Kidney (tissue), 14 donors: Measurements from ENCODE around the gene DLST. TPM values are rescaled to one million over a fixed set of nuclear protein-coding genes. Genes with fewer than 3 reads are reported as not detected.

Experiments used
- DNase-seq, 5 donors: peaks; one replicate each; pipeline ENCODE4 v3.0.0-alpha.2; 2013 to 2020
- FAIRE-seq: peaks from 2 replicates; lab custom pipeline; 2012; peaks lifted over from hg19 to GRCh38; lab: Jason Lieb, UNC
- H3K27ac ChIP-seq, 2 donors: one replicate each; pipeline ENCODE4 v1.7.0; 2013; ENCODE audit warnings: low read depth in 2 of 2, low read length in 2 of 2, inconsistent platforms in 1 of 2
- H3K27me3 ChIP-seq: one replicate; pipeline ENCODE4 v1.7.1; 2013; ENCODE audit warnings: low read length, inconsistent platforms; ENCODE audit not compliant: control insufficient read depth, insufficient read depth
- H3K36me3 ChIP-seq, 3 donors: one replicate each; pipeline versions ENCODE4 v1.7.0 to v1.7.1; 2013; ENCODE audit warnings: low read length in 3 of 3, control low read depth in 1 of 3, inconsistent platforms in 1 of 3; ENCODE audit not compliant: insufficient read depth in 3 of 3, control insufficient read depth in 2 of 3
- H3K4me1 ChIP-seq, 3 donors: one replicate each; pipeline versions ENCODE4 v1.7.0 to v1.7.1; 2013; ENCODE audit warnings: low read length in 3 of 3, inconsistent platforms in 1 of 3, low read depth in 1 of 3; ENCODE audit not compliant: control insufficient read depth in 2 of 3, insufficient read depth in 2 of 3
- H3K4me3 ChIP-seq, 3 donors: one replicate each; pipeline versions ENCODE4 v1.7.0 to v1.8.1; 2013; ENCODE audit warnings: low read length in 3 of 3, control low read depth in 1 of 3, inconsistent platforms in 1 of 3
- H3K9ac ChIP-seq, 3 donors: one replicate each; pipeline versions ENCODE4 v1.7.0 to v1.7.1; 2013; ENCODE audit warnings: low read length in 3 of 3, control low read depth in 1 of 3, inconsistent platforms in 1 of 3
- H3K9me3 ChIP-seq, 3 donors: one replicate each; pipeline versions ENCODE4 v1.7.0 to v1.7.1; 2013; ENCODE audit warnings: low read length in 3 of 3, control low read depth in 1 of 3, inconsistent platforms in 1 of 3; ENCODE audit not compliant: control insufficient read depth in 2 of 3, insufficient read depth in 1 of 3
- intact Hi-C: fragments of 100-400 bp; cut with DNase I; formaldehyde crosslinking; loops from one replicate; pipeline ENCODE4 v1.11.1; 2022
- polyA plus RNA-seq: library from polyadenylated mRNA; stranded (reverse); fragments of 350-450 nt; fragmentation: Illumina TruSeq; extraction: RNeasy Lipid Tissue Mini Kit (QIAGEN cat#74804); gene quantifications from one replicate; pipeline ENCODE4 v1.2.3, GENCODE V29; 2014; ENCODE audit warnings: low read depth, low replicate concordance; ENCODE audit not compliant: insufficient read depth
- total RNA-seq: library from RNA; stranded (reverse); fragmentation: NEBNext Ultra II Directional; extraction: Animal tissue kit (Norgen Biotek cat#: 25700); gene quantifications from one replicate; pipeline ENCODE4 v1.2.1, GENCODE V29; 2021
- TF ChIP-seq, protein P1 (sequence below): IDR thresholded peaks from 3 replicates; pipeline ENCODE4 v1.5.1; 2012; ENCODE audit warnings: mild to moderate bottlenecking, moderate library complexity, borderline replicate concordance; ENCODE audit not compliant: insufficient read depth; ENCODE audit errors: extremely low read depth
- donor health status: control.
- donor health status: control.
- donor health status: control.
- donor health status: control.
- donor health status: control.
- donor health status: DM: yes; HTN: yes; CAD: no.
- donor health status: Normal renal cell carcinoma (clear cell type).

DLST gene
- total and polyA plus RNA-seq, 2 donors from 2014 or later, result 98.6 to 112 TPM

DNA sequence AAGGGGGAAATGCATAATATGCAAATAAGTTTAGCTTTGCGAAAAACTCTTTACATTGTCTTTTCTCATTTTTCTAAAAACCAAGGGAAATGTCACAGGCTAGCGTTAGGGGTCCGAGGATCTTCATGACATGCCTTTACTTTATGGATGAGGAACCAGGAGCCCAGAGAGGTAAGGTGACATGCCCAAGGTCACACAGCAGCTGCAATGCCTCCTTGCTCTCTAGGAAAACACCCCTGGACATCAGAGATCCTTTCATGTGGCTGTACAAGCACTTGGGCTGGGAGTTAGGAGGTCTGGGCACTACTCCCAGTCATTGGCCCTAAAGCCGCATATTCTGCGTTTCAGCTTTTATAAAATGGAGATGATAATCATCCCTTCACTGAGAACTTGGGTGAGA lies 6.5 kb upstream of the DLST start:
- H3K36me3 ChIP-seq, result no peaks in the 10 kb centered on the region
- TF ChIP-seq, protein P1, sequence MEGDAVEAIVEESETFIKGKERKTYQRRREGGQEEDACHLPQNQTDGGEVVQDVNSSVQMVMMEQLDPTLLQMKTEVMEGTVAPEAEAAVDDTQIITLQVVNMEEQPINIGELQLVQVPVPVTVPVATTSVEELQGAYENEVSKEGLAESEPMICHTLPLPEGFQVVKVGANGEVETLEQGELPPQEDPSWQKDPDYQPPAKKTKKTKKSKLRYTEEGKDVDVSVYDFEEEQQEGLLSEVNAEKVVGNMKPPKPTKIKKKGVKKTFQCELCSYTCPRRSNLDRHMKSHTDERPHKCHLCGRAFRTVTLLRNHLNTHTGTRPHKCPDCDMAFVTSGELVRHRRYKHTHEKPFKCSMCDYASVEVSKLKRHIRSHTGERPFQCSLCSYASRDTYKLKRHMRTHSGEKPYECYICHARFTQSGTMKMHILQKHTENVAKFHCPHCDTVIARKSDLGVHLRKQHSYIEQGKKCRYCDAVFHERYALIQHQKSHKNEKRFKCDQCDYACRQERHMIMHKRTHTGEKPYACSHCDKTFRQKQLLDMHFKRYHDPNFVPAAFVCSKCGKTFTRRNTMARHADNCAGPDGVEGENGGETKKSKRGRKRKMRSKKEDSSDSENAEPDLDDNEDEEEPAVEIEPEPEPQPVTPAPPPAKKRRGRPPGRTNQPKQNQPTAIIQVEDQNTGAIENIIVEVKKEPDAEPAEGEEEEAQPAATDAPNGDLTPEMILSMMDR, result no peak
- no peaks in the 10 kb centered on the region for H3K4me1 ChIP-seq
- no peak overlapping the region for H3K4me3 ChIP-seq
- no peaks in the 10 kb centered on the region for H3K9me3 ChIP-seq
- intact Hi-C loops, result no loop called here
- H3K9ac ChIP-seq, result no peak overlapping the region
- FAIRE-seq, result no peak
- no peaks in the 10 kb centered on the region for H3K27me3 ChIP-seq
- H3K27ac ChIP-seq, result no peak overlapping the region
- DNase-seq, result no peak

DNA sequence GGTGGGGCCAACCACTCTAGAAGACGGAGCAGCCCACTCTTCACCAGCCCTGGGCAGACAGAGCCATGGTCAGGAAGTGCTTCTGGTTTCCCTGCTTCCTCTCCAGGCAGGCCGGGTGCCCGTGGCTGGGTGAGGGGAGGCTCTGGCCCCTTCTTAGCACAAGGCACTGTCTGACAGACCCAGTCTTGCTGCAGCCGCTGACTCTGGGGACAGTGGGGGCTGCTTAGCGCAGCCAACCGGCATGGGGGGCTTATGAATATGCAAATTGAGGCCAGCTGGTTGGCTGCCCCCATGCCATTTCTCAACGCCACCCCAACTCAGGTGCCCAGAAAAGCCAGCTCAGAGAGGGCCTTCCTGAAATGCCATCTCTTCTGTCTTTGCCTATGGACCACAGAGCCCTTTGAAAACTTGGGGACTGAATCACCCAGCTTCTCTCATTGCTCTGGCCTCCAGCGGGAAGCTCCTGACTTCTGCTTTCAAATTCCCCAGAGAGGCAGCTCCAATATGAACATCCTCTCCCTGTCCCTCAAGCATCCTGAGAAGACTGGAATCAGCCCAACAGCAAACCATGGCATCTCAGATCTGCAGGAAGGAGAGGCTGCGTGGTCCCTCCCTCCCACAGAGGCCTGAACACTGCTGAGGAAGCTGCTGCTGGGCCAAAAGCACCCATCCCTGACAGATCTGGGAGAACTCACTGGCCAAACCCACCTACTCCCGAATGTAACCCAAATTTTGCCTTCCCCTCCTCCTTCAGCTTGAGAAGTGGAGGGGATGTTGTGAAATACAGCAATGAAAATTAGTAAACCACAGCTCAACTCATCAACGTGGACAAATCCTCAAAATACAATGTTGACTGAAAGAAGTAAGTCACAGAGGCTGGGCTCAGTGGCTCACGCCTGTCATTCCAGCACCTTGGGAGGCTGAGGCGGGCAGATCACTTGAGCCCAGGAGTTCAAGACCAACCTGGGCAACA lies 5.5 kb upstream of the DLST start, which contains the start of gene PROX2:
PROX2 (minus strand) TSS at position 205 of the 973 bp plus-strand sequence. CDS start 12,311 bp downstream, outside the sequence.
- Histone ChIP-seq H3K27ac (no peak within 1 kb of the TSS), H3K27me3 (no peaks in the 10 kb centered on the region), H3K4me1 (peaks cover 0 to 2% (median 0%) of the 10 kb centered on the region in 3 donors), H3K36me3 (no peaks in the 10 kb centered on the region), H3K9ac (no peak within 1 kb of the TSS), H3K4me3 (no peak within 1 kb of the TSS), H3K9me3 (no peaks in the 10 kb centered on the region)
- intact Hi-C loops, result no loop called here
- FAIRE-seq (no peak), DNase-seq (no peak)
- TF ChIP-seq, protein P1, result no peak

DNA sequence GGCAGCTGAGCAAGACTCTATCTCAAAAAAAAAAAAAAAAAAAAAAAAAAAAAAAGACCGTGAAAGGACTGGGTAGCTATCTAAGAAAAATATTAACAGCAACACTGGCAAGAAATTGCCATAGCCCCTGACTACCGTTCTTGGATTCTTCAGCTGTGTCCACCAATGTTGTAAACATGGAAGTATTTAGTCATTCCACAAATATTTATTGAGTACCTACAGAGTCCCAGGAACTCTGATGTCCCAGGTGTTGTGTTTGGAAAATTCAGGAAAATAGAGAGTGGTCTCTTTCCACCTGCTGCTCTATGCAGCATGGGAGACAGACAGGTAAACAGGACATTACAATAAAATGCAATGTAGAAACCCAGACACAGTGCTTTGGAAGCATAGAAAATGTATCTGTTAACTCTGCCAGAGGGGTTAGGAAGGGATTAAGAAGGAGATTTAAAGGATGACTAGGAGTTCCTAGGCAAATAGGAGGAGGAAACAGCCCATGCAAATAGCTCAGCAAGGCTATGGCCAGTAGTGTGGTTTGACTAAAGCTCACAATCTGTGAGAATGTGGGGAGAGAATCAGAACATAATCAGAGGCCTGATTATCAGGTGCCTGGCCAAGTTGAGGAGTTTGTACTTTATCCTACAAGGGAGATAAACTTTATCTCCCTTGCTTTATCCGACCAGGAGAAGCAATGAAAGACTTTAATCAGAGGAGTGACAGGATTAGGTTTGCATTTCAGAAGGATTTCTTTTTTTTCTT lies 2.1 kb upstream of the DLST start:
- DNase-seq, result no peak
- no peaks in the 10 kb centered on the region for H3K36me3 ChIP-seq
- H3K27ac ChIP-seq, result no peak overlapping the region
- intact Hi-C loops, result no loop called here
- H3K27me3 ChIP-seq, result no peaks in the 10 kb centered on the region
- TF ChIP-seq, protein P1, result no peak
- peaks cover 2 to 18% (median 12%) of the 10 kb centered on the region in 3 donors for H3K4me1 ChIP-seq
- no peak for FAIRE-seq
- H3K9ac ChIP-seq, result no peak overlapping the region
- H3K9me3 ChIP-seq, result no peaks in the 10 kb centered on the region
- no peak overlapping the region for H3K4me3 ChIP-seq
